Measurements from ENCODE around the gene M1AP.
A peak's percentile ranks its signal among the peaks of the same experiment; 100 is the strongest.

M1AP gene

DNA sequence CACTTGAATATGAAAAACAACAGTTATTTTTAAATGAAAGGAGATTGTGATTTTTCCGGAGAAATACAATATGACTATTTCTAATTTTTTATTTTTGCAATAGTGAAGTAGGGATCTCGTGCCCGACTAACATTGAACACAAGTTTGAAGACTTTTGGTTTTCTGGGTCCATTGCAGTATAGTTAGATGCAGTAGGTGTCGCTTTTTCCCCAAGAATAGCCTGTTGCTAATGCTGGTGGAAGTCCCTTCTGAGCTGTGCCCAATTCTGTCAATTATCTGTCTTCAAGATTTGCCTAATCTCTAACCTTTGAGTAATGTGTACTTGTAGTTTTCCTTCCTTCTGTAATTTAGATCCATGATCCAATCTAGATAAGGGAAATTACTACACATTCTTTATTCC, 42.4 kb upstream of the M1AP start:
- TF ChIP-seq, protein P1, sequence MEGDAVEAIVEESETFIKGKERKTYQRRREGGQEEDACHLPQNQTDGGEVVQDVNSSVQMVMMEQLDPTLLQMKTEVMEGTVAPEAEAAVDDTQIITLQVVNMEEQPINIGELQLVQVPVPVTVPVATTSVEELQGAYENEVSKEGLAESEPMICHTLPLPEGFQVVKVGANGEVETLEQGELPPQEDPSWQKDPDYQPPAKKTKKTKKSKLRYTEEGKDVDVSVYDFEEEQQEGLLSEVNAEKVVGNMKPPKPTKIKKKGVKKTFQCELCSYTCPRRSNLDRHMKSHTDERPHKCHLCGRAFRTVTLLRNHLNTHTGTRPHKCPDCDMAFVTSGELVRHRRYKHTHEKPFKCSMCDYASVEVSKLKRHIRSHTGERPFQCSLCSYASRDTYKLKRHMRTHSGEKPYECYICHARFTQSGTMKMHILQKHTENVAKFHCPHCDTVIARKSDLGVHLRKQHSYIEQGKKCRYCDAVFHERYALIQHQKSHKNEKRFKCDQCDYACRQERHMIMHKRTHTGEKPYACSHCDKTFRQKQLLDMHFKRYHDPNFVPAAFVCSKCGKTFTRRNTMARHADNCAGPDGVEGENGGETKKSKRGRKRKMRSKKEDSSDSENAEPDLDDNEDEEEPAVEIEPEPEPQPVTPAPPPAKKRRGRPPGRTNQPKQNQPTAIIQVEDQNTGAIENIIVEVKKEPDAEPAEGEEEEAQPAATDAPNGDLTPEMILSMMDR (conservative IDR thresholded peaks at IDR 0.05), result peak; percentile 83
- H3K27ac ChIP-seq, result no peak overlapping the region

DNA sequence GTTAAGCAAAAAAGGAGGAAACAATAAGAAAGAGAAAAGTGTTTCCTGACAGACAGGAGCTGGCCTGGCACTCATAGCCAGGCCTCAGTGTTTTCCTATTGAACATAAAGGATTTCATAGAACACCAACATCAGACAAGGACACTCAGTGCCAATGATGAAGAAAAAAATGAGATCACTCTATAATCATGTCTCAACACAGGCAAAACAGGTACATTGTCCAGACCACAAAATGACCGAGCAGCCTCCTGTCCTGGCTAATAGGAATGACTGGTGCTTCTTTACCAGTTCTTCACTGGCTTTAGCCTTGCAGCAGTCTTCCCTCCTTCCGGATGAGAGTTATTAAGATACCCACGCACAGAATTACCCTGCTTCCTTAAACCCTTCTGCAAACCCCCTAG, 41.5 kb upstream of the M1AP start:
- no peak overlapping the region for H3K27ac ChIP-seq
- TF ChIP-seq, protein P1 (conservative IDR thresholded peaks at IDR 0.05), result no peak

DNA sequence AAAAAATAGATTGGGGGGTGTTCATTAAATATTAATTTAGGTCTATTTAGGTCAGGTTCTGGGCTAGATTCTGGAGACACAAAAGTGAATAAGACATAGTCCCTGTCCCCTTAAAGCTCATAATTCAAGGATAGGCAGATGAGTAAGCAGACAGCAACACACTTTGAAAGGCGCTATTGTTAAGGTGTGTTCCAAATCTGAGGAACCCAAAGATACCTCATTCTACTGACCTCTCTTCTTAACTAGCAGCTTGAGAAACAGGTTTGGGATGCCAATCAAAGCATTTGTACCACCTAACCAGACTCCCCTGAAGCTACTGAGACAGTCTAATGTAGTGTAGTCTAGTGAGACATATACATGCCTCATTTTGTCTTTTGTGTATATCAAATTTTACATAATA, 40.8 kb upstream of the M1AP start:
- TF ChIP-seq, protein P1 (conservative IDR thresholded peaks at IDR 0.05), result no peak

DNA sequence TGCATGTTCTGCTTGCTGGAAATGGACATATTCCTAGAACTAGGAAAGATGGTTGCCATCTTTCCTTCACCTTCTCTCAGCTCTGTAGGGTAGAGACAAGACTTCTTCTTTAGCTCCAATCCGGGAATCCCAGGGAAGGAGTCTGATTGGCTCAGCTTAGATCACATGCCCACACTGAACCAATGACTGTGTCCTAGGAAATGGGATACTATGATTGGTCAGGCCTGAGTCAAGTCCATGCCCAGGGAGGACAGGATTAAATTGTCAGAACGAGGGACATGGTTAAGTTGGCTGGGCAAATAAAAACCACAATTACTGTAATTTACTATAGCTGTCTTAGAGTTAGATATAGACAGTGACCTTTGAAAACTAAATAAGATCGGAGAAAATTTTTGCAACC, 37.3 kb upstream of the M1AP start:
- TF ChIP-seq, protein P1 (conservative IDR thresholded peaks at IDR 0.05), result no peak
- no peak overlapping the region for H3K27ac ChIP-seq

More for the DNA sequence above, 40.8 kb upstream of the M1AP start:
- H3K27ac ChIP-seq, result no peak overlapping the region

DNA sequence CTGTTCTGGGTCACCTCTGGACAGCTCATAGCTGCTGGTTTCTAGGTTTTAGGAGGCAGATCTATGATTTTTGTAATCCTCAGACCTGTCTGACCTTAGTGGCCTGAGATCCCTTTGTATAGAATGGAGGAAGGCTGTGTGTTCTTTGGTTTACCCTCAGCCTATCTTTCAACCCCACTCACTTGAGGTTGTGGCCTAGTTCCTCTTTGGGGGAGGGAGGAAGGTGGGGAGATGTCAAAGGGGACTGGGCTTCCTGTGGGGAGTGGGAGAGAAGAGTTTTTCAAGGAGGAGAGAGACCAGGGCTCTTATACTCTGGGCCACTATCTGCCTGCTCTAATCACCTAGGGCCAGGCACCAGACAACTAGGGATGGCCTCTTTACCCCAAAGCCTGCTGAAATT, 34.4 kb upstream of the M1AP start:
- TF ChIP-seq, protein P1 (conservative IDR thresholded peaks at IDR 0.05), result no peak

DNA sequence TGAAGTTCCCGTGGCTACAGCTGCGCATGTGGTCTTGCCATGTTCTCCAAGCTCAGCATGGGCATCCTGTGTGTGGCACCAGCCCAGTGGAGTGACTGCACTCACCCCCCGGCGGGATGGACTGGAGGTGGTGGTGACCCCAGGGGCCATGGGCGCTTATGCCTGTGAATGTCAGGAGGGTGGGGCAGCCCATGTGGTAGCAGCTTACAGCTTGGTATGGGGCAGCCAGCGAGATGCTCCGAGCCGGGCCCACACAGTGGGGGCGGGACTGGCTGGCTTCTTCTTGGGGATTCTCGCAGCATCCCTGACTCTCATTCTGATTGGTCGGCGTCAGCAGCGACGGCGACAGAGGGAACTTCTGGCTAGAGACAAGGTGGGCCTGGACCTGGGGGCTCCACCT, 31.5 kb upstream of the M1AP start:
- H3K27ac ChIP-seq, result no peak overlapping the region
- TF ChIP-seq, protein P1 (conservative IDR thresholded peaks at IDR 0.05), result no peak

More for the DNA sequence above, 34.4 kb upstream of the M1AP start:
- H3K27ac ChIP-seq, result no peak overlapping the region

DNA sequence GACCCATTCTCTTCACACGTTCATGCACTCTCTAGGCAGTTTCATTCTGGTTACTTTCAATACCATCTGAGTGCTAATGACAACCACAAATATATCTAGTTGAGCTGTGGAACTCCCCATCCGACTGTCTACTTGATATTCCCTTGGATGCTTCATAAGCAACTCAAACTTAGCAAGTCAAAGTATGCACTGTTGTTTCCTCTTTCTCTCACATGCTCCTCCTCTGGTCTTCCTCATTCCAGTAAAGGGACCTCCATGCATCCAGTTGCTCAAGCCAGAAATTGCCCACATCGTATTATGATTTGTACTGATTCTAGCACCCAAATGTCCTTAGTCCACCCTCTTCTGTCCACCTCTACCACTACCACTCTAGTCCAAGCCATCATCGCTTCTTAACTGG, 28.2 kb upstream of the M1AP start:
- no peak overlapping the region for H3K27ac ChIP-seq
- TF ChIP-seq, protein P1 (conservative IDR thresholded peaks at IDR 0.05), result no peak

DNA sequence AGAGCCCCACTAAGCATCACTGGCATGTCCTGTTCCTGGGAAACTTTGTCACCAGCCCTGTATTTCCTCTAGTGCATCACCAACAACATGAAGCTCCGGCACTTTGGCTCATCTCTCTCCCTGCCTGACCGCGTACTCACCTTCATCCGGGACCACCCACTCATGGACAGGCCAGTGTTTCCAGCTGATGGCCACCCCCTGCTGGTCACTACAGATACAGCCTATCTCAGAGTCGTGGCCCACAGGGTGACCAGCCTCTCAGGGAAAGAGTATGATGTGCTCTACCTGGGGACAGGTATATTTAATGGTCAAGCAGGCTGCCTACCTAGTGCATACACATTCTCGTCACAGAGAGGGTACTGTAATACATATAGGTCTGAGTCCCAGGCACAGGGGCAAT, 27.0 kb upstream of the M1AP start:
- H3K27ac ChIP-seq, result no peak overlapping the region
- TF ChIP-seq, protein P1 (conservative IDR thresholded peaks at IDR 0.05), result no peak
